Smooth muscle cell of the brain vasculature (primary cell): ENCODE measurements around the gene OR13C9.
"Not testable (repeated sequence)": the region's sequence is repeated elsewhere in the genome, so short reads cannot be mapped to it uniquely, and the experiment has no call there.

ENCODE experiments used
- DNase-seq: peaks from one replicate; pipeline ENCODE4 v3.0.0-alpha.2; 2012; ENCODE audit warnings: low read depth, low spot score

Gene OR13C9, protein sequence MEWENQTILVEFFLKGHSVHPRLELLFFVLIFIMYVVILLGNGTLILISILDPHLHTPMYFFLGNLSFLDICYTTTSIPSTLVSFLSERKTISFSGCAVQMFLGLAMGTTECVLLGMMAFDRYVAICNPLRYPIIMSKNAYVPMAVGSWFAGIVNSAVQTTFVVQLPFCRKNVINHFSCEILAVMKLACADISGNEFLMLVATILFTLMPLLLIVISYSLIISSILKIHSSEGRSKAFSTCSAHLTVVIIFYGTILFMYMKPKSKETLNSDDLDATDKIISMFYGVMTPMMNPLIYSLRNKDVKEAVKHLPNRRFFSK

DNA sequence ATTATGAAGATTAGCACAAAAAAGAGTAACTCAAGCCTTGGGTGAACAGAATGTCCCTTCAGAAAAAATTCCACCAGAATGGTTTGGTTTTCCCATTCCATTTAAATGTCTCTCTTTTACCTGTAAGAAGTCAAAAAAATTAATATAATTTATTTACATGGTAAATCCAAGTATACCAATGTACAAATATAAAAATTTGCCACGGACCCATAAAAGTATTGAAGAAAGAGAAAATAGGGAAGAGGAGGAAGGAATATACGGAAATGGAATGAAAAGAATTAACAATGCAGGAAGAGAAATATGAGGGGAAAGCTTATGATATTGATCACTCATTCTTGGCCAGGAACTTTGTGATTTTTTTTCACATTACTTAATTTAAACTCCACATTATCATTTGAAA is at the start of gene OR13C9:
Gene OR13C9, minus strand, starts transcription at position 101 of the 400 bp plus-strand sequence. Its CDS starts 0 bp downstream, at position 101.
- no peak for DNase-seq

DNA sequence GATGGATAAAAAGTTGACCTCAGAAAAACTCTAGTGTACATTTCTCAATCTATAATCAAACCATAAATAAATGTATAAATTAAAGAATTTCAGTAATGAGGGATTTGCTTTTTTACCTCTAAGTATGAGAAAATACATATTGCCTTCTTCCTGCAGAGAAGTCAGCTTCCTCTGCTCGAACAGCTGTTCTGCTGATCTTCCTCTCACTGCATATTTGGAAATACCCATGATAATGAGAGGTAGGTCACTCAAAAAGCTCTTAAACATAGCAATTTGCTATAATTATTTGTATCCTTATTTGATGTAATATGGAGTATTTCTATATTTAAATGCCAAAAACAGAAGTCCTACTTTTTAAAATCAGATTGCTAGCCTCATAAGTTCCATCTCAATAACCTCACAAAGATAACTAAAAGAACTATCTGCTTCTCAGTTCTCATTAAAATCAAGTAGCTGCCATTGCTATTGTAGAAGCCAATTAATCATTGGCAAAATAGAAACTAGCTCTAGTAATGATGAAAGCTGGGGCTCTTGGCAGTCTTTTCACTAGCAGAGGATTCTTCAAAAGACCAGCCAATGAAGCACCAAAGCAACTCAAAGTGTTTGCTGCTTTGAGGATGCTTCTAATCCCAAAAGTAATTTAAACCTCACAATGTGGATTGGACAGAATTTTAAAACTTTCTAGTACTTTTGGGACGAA is 40.6 kb upstream of the OR13C9 start:
- no peak for DNase-seq

DNA sequence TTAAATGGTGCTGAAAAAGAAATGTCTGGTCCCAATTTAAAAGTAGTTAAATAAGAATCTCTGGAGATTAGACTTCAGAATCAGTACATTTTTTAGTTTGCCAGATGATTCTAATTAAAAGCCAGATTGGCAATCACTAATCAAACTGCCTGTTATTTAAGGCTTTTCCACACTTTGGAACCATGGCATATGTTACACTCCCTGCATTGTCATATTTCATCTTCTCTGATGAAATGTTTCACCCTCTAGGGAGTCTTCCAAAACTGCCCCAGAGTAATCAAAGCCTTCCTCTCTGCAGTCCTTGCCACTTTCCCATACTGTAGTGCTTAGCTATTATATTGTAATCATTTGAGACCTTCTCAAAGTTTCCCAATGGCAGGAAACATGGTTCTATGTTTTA is 17.5 kb upstream of the OR13C9 start:
- DNase-seq: no peak

- no peak for DNase-seq
Observed at GRCh38 chr9:104633976-104634520, 16.0 kb upstream of the OR13C9 start.

DNA sequence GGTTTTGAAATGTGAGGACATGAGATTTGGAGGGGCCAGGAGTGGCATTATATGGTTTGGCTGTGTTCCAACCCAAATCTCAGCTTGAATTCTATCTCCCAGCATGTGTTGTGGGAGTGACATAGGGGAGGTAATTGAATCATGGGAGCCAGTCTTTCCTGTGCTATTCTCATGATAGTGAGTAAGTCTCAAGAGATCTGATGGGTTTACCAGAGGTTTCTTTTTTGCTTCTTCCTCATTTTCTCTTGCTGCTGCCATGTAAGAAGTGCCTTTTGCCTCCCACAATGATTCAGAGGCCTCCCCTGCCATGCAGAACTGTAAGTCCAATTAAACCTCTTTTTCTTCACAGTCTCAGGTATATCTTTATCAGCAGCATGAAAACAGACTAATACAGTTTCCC is 8.0 kb upstream of the OR13C9 start:
- not testable (repeated sequence) for DNase-seq

- DNase-seq: no peak
Observed at GRCh38 chr9:104617418-104617817, 586 bp downstream of the OR13C9 start.

GRCh38 chr9:104611213-104611612 is 6.8 kb downstream of the OR13C9 start:
- no peak for DNase-seq

DNA sequence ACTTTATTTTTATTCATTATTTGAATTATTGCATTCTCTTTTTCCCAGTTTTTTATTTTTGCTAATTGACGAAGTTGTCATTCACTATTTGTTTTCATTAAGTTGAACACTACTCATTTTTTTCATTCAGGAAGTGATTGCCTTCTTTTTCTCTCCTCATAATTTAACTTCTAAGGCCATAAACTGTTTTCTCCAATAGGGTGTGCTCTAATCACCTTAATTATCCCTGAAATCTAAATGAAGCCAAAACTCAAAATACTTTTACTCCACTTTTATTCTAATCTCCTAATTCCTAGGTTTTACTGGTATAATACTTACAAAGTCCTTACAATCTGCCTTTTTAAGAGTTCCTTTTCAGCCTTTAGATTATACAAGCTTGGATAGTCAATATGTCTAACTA is 9.7 kb downstream of the OR13C9 start:
- no peak for DNase-seq

DNA sequence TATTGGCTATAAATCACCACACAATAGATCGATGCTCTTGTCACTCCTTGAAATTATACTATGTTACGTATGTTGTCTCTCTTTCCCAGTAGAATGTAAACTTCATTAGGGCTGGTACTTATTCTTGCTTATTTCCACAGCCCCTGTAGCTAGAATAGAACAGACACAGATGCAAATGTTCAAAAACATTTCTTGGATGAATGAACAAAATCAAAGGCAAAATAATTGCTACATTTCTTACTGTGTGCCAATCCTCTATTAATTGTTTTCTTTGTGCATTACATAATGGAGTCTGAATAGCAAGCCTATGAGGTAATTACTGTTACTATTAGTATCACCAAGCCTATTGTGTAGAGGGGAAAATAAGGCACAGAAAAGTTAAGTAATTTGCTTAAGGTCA is 11.9 kb downstream of the OR13C9 start:
- DNase-seq: no peak

DNA sequence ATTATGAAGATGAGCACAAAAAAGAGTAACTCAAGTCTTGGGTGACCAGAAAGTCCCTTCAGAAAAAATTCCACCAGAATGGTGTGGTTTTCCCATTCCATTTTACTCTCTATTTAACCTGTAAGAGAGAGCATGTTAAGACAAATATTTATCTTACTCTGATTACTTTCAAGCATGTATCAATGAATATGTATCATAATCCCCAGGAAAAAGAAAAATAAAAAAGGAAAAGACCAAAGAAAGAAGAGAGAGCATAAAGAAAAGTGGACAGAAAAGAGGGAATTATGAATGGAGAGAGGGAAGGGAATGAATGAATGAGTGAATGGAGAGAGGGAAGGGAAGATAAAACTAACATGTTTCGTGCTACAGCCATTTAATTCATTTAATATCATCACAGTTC is 12.5 kb downstream of the OR13C9 start, which contains the start of gene OR13C2:
Gene OR13C2, minus strand, starts transcription at position 101 of the 400 bp plus-strand sequence. Its CDS starts 0 bp downstream, at position 101.
- DNase-seq: not testable (repeated sequence)

DNA sequence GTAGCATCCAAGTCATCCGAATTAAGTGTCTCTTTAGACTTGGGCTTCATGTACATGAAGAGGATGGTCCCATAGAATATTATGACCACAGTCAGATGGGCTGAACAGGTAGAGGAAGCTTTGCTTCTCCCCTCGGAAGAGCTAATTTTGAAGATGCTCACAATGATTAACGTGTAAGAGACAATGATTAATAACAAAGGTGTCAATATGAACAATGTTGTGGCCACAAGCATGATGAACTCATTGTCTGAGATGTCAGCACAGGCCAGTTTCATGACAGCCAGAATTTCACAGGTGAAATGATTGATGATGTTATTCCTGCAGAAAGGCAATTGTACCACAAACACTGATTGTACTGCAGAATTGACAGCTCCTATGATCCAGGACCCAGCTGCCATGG is 13.2 kb downstream of the OR13C9 start:
- DNase-seq: no peak

- not testable (repeated sequence) for DNase-seq
Observed at GRCh38 chr9:104599313-104599712, 18.7 kb downstream of the OR13C9 start, which contains the start of gene OR13C5. TSS of gene OR13C5 (minus strand) at chr9:104599413. CDS start at chr9:104599413, 0 bp downstream.

DNA sequence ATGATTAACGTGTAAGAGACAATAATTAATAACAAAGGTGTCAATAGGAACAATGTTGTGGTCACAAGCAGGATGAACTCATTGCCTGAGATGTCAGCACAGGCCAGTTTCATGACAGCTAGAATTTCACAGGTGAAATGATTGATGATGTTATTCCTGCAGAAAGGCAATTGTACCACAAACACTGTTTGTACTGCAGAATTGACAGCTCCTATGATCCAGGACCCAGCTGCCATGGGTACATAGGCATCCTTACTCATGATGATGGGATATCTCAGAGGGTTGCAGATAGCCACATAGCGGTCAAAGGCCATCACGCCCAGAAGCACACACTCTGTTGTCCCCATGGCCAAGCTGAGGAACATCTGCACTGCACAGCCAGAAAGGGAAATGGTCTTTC is 19.3 kb downstream of the OR13C9 start:
- DNase-seq: not testable (repeated sequence)

- DNase-seq: no peak
Observed at GRCh38 chr9:104589626-104590025, 28.4 kb downstream of the OR13C9 start.

- no peak for DNase-seq
Observed at GRCh38 chr9:104586496-104587180, 31.4 kb downstream of the OR13C9 start.

DNA sequence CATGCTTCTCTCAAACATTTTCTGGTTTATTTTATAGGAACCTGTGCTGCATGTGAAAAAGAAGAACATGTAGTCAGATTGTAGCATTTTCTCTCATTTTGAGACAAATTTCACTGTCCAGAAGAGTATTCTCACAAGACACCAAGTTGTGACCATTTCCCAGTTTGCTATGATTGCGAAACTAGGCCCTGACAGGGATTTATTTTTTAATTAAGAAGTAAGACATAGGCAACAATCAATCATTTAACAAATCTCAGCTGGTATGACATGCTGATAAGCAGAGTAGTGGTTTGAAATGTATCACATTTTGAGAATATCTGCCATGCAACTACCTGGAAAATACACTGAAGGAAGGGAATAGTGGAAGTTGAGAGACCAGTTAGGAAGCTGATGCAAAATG is 37.4 kb downstream of the OR13C9 start:
- no peak for DNase-seq

GRCh38 chr9:104577263-104577662 is 40.7 kb downstream of the OR13C9 start:
- no peak for DNase-seq

DNA sequence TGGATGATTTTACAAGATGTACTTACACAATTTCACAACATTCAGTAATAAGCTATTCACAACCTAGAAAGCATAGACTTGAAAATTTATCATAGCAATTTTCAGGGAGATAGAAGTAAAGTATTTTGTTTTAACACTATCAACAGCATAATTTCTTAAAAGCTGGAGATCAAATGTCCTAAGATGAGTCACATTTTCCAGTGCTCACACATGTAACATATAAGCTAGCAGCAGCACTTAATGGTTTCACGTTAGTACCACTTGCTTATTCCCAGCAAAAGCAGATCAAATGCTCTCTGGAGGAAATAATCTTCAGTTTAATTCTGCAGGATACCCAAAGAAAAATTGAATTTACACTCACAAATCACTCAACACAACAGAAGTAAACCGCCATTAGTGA is 42.5 kb downstream of the OR13C9 start:
- DNase-seq: no peak

DNA sequence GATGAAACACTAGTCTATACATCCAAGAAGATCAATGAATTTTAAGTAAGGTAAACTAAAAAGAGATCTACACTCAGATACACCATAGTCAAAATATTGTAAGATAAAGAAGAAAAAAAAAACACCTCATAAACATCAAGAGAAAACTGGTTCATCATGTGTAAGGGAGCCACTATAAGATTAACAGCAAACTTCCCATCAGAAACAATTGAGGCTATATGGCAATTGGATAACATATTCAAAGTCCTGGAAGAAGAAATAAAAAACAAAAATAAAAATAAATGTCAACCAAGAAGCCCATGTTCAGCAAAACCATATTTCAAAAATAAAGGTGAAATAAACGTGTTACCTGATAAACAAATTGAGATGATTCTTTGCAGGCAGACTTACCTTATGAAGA is 45.4 kb downstream of the OR13C9 start:
- DNase-seq: no peak

GRCh38 chr9:104568868-104569267 is 49.1 kb downstream of the OR13C9 start, which contains the start of gene OR13C8:
TSS of gene OR13C8 (plus strand) at chr9:104569168. CDS start at chr9:104569168, 0 bp downstream.
- no peak for DNase-seq
